ENCODE results near the gene CTNNA2.
A peak's percentile ranks its signal among the peaks of the same experiment; 100 is the strongest.

The CTNNA2 gene

GRCh38 chr2:79985571-79985970 lies 472.7 kb downstream of the CTNNA2 start:
- Mint-ChIP-seq H3K4me3 (no peak overlapping the region), H3K27me3 (ENCODE audit: low read depth) (peaks cover 4% of the 10 kb centered on the region), H3K4me1 (no peaks in the 10 kb centered on the region), H3K9me3 (no peaks in the 10 kb centered on the region), H3K27ac (no peak overlapping the region), H3K36me3 (ENCODE audit: low read depth) (no peaks in the 10 kb centered on the region)
- TF ChIP-seq, protein P1, sequence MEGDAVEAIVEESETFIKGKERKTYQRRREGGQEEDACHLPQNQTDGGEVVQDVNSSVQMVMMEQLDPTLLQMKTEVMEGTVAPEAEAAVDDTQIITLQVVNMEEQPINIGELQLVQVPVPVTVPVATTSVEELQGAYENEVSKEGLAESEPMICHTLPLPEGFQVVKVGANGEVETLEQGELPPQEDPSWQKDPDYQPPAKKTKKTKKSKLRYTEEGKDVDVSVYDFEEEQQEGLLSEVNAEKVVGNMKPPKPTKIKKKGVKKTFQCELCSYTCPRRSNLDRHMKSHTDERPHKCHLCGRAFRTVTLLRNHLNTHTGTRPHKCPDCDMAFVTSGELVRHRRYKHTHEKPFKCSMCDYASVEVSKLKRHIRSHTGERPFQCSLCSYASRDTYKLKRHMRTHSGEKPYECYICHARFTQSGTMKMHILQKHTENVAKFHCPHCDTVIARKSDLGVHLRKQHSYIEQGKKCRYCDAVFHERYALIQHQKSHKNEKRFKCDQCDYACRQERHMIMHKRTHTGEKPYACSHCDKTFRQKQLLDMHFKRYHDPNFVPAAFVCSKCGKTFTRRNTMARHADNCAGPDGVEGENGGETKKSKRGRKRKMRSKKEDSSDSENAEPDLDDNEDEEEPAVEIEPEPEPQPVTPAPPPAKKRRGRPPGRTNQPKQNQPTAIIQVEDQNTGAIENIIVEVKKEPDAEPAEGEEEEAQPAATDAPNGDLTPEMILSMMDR (IDR thresholded peaks at IDR 0.05; ENCODE audit: unreplicated experiment in 3 of 3): no peak

- Mint-ChIP-seq H3K27ac (no peak overlapping the region), H3K9me3 (no peaks in the 10 kb centered on the region), H3K27me3 (ENCODE audit: low read depth) (peaks cover 4% of the 10 kb centered on the region), H3K4me1 (no peaks in the 10 kb centered on the region), H3K4me3 (no peak overlapping the region), H3K36me3 (ENCODE audit: low read depth) (no peaks in the 10 kb centered on the region)
- TF ChIP-seq, protein P1 (IDR thresholded peaks at IDR 0.05; ENCODE audit: unreplicated experiment in 3 of 3): no peak
Observed at GRCh38 chr2:79993144-79993543, 480.3 kb downstream of the CTNNA2 start.

- Mint-ChIP-seq H3K27ac (no peak overlapping the region), H3K9me3 (no peaks in the 10 kb centered on the region), H3K36me3 (ENCODE audit: low read depth) (no peaks in the 10 kb centered on the region), H3K4me3 (no peak overlapping the region), H3K4me1 (no peaks in the 10 kb centered on the region), H3K27me3 (ENCODE audit: low read depth) (peaks cover 4% of the 10 kb centered on the region)
- TF ChIP-seq, protein P1 (IDR thresholded peaks at IDR 0.05; ENCODE audit: unreplicated experiment in 3 of 3): no peak
Observed at GRCh38 chr2:79994161-79994560, 481.3 kb downstream of the CTNNA2 start.

DNA sequence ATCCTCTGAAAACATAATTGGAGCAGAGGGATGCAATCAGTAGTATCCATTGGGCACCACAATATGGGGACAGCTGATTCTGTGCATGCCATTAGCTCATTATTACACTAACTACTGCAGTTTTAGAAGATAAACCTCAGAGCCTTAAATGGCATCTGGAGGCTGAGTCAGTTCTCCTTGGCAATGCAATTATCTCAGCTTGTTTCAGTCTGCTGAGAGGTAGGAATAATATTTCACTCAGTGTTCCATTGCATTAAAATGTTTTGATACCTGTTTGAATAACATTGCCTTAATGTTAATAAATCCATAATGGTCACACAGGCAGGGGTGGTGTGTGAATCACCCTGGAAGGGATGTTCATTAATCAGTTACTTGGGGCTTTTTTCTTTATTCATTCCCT lies 482.1 kb downstream of the CTNNA2 start:
- H3K4me3 Mint-ChIP-seq: no peak overlapping the region
- no peaks in the 10 kb centered on the region for H3K36me3 Mint-ChIP-seq (ENCODE audit: low read depth)
- no peaks in the 10 kb centered on the region for H3K4me1 Mint-ChIP-seq
- TF ChIP-seq, protein P1 (IDR thresholded peaks at IDR 0.05; ENCODE audit: unreplicated experiment in 3 of 3): no peak
- no peak overlapping the region for H3K27ac Mint-ChIP-seq
- peaks cover 3% of the 10 kb centered on the region for H3K27me3 Mint-ChIP-seq (ENCODE audit: low read depth)
- no peaks in the 10 kb centered on the region for H3K9me3 Mint-ChIP-seq

GRCh38 chr2:79996709-79997108 lies 483.9 kb downstream of the CTNNA2 start:
- TF ChIP-seq, protein P1 (IDR thresholded peaks at IDR 0.05; ENCODE audit: unreplicated experiment in 3 of 3): no peak
- no peaks in the 10 kb centered on the region for H3K36me3 Mint-ChIP-seq (ENCODE audit: low read depth)
- no peaks in the 10 kb centered on the region for H3K4me1 Mint-ChIP-seq
- no peak overlapping the region for H3K27ac Mint-ChIP-seq
- no peaks in the 10 kb centered on the region for H3K9me3 Mint-ChIP-seq
- no peak overlapping the region for H3K4me3 Mint-ChIP-seq
- no peaks in the 10 kb centered on the region for H3K27me3 Mint-ChIP-seq (ENCODE audit: low read depth)

DNA sequence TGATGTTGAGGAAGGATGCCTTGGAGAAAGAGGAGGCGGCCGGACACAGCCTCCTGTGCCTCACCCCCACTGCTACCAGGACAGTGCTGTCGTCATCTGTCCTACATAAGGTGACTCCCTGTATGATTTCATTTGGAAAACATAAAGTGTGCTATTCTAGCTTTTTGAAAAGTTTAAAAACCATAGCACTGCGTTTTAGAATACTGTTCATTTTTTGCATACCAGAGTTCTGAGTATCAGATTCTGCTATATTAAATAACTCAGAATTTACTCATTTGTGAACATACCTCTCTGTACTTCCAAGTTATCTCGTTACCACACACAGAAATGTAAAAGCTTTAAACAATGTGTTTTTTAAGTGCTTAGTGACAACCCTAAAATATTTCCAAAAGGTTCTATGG lies 488.9 kb downstream of the CTNNA2 start:
- Mint-ChIP-seq H3K9me3 (no peaks in the 10 kb centered on the region), H3K27ac (peak overlapping the region in 1 of 3 experiments; percentile 36), H3K4me1 (no peaks in the 10 kb centered on the region), H3K4me3 (no peak overlapping the region), H3K36me3 (ENCODE audit: low read depth) (no peaks in the 10 kb centered on the region), H3K27me3 (ENCODE audit: low read depth) (no peaks in the 10 kb centered on the region)
- TF ChIP-seq, protein P1 (IDR thresholded peaks at IDR 0.05; ENCODE audit: unreplicated experiment in 3 of 3): no peak

Measured in nephron (organoid).